Fibroblast of lung (primary cell): ENCODE results near the gene SPO11. TPM values are rescaled to one million over a fixed set of nuclear protein-coding genes. Genes with fewer than 3 reads are reported as not detected.

Experiments
- DNase-seq, 2 donors: peaks; one replicate each; pipeline versions ENCODE4 v3.0.0 to v3.0.0-alpha.2; 2010; ENCODE audit warnings: low read depth in 2 of 2
- H2AFZ ChIP-seq: 2 replicates; pipeline ENCODE4 v1.5.1; 2012; ENCODE audit warnings: low read length, control low read depth, inconsistent platforms
- H3K27ac ChIP-seq: 2 replicates; pipeline ENCODE4 v1.5.1; 2011; ENCODE audit warnings: low read length, control low read depth; ENCODE audit not compliant: insufficient read depth
- H3K27me3 ChIP-seq: 2 replicates; pipeline ENCODE4 v1.5.1; 2011; ENCODE audit warnings: mild to moderate bottlenecking, low read length; ENCODE audit not compliant: control insufficient read depth, insufficient read depth
- H3K36me3 ChIP-seq: 2 replicates; pipeline ENCODE4 v1.5.1; 2011; ENCODE audit warnings: low read length; ENCODE audit not compliant: control insufficient read depth, insufficient read depth
- H3K4me1 ChIP-seq: 2 replicates; pipeline ENCODE4 v1.5.1; 2011; ENCODE audit warnings: low read length; ENCODE audit not compliant: control insufficient read depth, insufficient read depth; ENCODE audit errors: extremely low read depth
- H3K4me2 ChIP-seq: 2 replicates; pipeline ENCODE4 v1.5.1; 2011; ENCODE audit warnings: low read length, control low read depth; ENCODE audit not compliant: insufficient read depth; ENCODE audit errors: extremely low read depth
- H3K4me3 ChIP-seq, 4 experiments: fragments of 200-600 bp in 1 of 4; sonication (generic) in 1 of 4; replicated peaks in 1 of 4; 2 replicates each; pipeline ENCODE4 v1.5.1; 2011 to 2016; ENCODE audit warnings: low read length in 4 of 4, low read depth in 3 of 4, mild to moderate bottlenecking in 3 of 4, control low read depth in 2 of 4, inconsistent platforms in 1 of 4, mixed read lengths in 1 of 4; ENCODE audit not compliant: insufficient read depth in 1 of 4; ENCODE audit errors: control extremely low read depth in 1 of 4
- H3K79me2 ChIP-seq: 2 replicates; pipeline ENCODE4 v1.5.1; 2012; ENCODE audit warnings: mild to moderate bottlenecking, low read length, inconsistent platforms; ENCODE audit not compliant: control insufficient read depth, insufficient read depth
- H3K9ac ChIP-seq: 2 replicates; pipeline ENCODE4 v1.5.1; 2011; ENCODE audit warnings: mild to moderate bottlenecking, low read length, control low read depth; ENCODE audit not compliant: insufficient read depth
- H3K9me3 ChIP-seq: 2 replicates; pipeline ENCODE4 v1.5.1; 2012; ENCODE audit warnings: low read depth, low read length; ENCODE audit not compliant: control insufficient read depth, insufficient read depth
- H4K20me1 ChIP-seq: 2 replicates; pipeline ENCODE4 v1.5.1; 2011; ENCODE audit warnings: low read length; ENCODE audit not compliant: control insufficient read depth, insufficient read depth; ENCODE audit errors: extremely low read depth
- CTCF ChIP-seq, 2 donors: IDR thresholded peaks in 1 of 2; conservative IDR thresholded peaks in 1 of 2; 1 replicate in 1 of 2; 2 replicates in 1 of 2; pipeline ENCODE4 v1.5.1; 2011 to 2012; ENCODE audit warnings: low read length in 2 of 2, control low read depth in 1 of 2, inconsistent platforms in 1 of 2, low read depth in 1 of 2, mild to moderate bottlenecking in 1 of 2
- EZH2 ChIP-seq: IDR thresholded peaks from 2 replicates; pipeline ENCODE4 v1.5.1; 2012; ENCODE audit warnings: low read length, control low read depth, mild to moderate bottlenecking; ENCODE audit errors: missing control alignments
- polyA plus RNA-seq, 2 donors: library from polyadenylated mRNA; depleted of rRNA in 1 of 2; stranded (reverse) in 1 of 2; unstranded in 1 of 2; fragments of >200 nt; gene quantifications; 2 replicates each; pipeline ENCODE4 v1.2.1, GENCODE V29; 2011 to 2012; ENCODE audit warnings: missing spikeins in 1 of 2
- total RNA-seq: library from RNA; depleted of rRNA; stranded (reverse); fragments of >200 nt; gene quantifications from 2 replicates; pipeline ENCODE4 v1.2.1, GENCODE V29; 2014

The SPO11 gene
- total and polyA plus RNA-seq, 2 donors (not counting 1 experiment from before 2014, with no cell fraction given), result not detected

GRCh38 chr20:57290178-57290484 is 39.5 kb upstream of the SPO11 start:
- Histone ChIP-seq H3K9ac (no peak overlapping the region), H3K4me1 (no peaks in the 10 kb centered on the region), H3K27ac (no peak overlapping the region), H3K4me3 (no peak overlapping the region), H3K79me2 (no peaks in the 10 kb centered on the region), H3K9me3 (no peaks in the 10 kb centered on the region), H3K4me2 (no peak overlapping the region), H3K36me3 (no peaks in the 10 kb centered on the region), H3K27me3 (peaks cover 6% of the 10 kb centered on the region), H2AFZ (no peak overlapping the region), H4K20me1 (no peaks in the 10 kb centered on the region)
- TF ChIP-seq CTCF (conservative IDR thresholded peaks at IDR 0.05 in 1 of 2, IDR thresholded peaks at IDR 0.05 in 1 of 2; ENCODE audit: low read depth in 1 of 2, low read length in 2 of 2), result no peak
- TF ChIP-seq EZH2, result no peak
- DNase-seq, result no peak

DNA sequence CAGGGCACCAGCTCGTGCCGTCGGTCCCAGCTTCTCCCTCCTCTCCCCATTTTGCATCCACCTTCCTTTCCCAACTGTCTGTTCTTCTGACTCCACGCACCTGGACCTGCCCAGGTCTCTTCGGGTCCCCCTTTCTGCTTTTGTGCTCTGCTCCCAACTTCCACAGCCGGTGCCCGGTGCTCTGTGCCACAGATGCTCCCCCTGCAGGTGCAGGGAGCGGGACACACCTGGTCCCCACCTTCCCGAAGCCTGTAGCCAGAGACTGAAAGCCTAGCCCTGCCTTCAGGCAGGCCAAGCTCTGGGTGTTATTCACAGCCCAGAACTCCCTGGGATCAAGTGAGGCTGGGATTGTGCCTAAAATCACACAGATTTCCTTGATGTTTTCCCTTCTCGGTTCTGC is 38.6 kb upstream of the SPO11 start:
- no peak overlapping the region for H2AFZ ChIP-seq
- H3K4me3 ChIP-seq, result no peak overlapping the region
- H3K4me1 ChIP-seq, result no peaks in the 10 kb centered on the region
- H3K36me3 ChIP-seq, result no peaks in the 10 kb centered on the region
- TF ChIP-seq EZH2 (no peak), CTCF (conservative IDR thresholded peaks at IDR 0.05 in 1 of 2, IDR thresholded peaks at IDR 0.05 in 1 of 2; ENCODE audit: low read depth in 1 of 2, low read length in 2 of 2) (no peak)
- H3K9ac ChIP-seq, result no peak overlapping the region
- H3K79me2 ChIP-seq, result no peaks in the 10 kb centered on the region
- no peak overlapping the region for H3K4me2 ChIP-seq
- H3K27me3 ChIP-seq, result peaks cover 6% of the 10 kb centered on the region
- DNase-seq, result no peak
- H3K9me3 ChIP-seq, result no peaks in the 10 kb centered on the region
- H3K27ac ChIP-seq, result no peak overlapping the region
- no peaks in the 10 kb centered on the region for H4K20me1 ChIP-seq

- DNase-seq, result no peak
Measured at GRCh38 chr20:57291694-57292093, 37.9 kb upstream of the SPO11 start.

More at GRCh38 chr20:57291694-57292093, 37.9 kb upstream of the SPO11 start:
- Histone ChIP-seq H3K4me1 (no peaks in the 10 kb centered on the region), H3K27ac (no peak overlapping the region), H3K9me3 (no peaks in the 10 kb centered on the region), H2AFZ (no peak overlapping the region), H3K27me3 (peaks cover 6% of the 10 kb centered on the region), H3K79me2 (no peaks in the 10 kb centered on the region), H4K20me1 (no peaks in the 10 kb centered on the region), H3K9ac (no peak overlapping the region), H3K4me2 (no peak overlapping the region), H3K4me3 (no peak overlapping the region), H3K36me3 (no peaks in the 10 kb centered on the region)
- TF ChIP-seq EZH2 (no peak), CTCF (conservative IDR thresholded peaks at IDR 0.05 in 1 of 2, IDR thresholded peaks at IDR 0.05 in 1 of 2; ENCODE audit: low read depth in 1 of 2, low read length in 2 of 2) (no peak)
